NCI-H2196 treated with DMSO at 0.1 percent for 48 hours (cell line): Measurements from ENCODE around the gene CTSA.
"Not testable (repeated sequence)": the region's sequence is repeated elsewhere in the genome, so short reads cannot be mapped to it uniquely, and the experiment has no call there.

Experiments used
- DNase-seq: peaks from one replicate; lab custom pipeline; 2025; ENCODE audit not compliant: unreplicated experiment; lab: John Stamatoyannopoulos, UW

The CTSA gene

GRCh38 chr20:45894797-45895196, 3.7 kb downstream of the CTSA start:
- no peak for DNase-seq

GRCh38 chr20:45896641-45897161, 5.6 kb downstream of the CTSA start:
- DNase-seq = no peak

GRCh38 chr20:45897289-45897688, 6.2 kb downstream of the CTSA start:
- no peak for DNase-seq

GRCh38 chr20:45897692-45898091, 6.6 kb downstream of the CTSA start:
- DNase-seq = no peak

GRCh38 chr20:45898285-45898684, 7.2 kb downstream of the CTSA start:
- no peak for DNase-seq

GRCh38 chr20:45899046-45899835, 8.1 kb downstream of the CTSA start:
- DNase-seq = no peak

GRCh38 chr20:45901332-45901731, 10.2 kb downstream of the CTSA start:
- not testable (repeated sequence) for DNase-seq

GRCh38 chr20:45902199-45902701, 11.1 kb downstream of the CTSA start:
- DNase-seq = no peak

GRCh38 chr20:45904583-45905504, 13.7 kb downstream of the CTSA start:
- no peak for DNase-seq

GRCh38 chr20:45905505-45906079, 14.5 kb downstream of the CTSA start:
- DNase-seq = no peak

GRCh38 chr20:45907219-45907948, 16.2 kb downstream of the CTSA start:
- DNase-seq = no peak

- no peak for DNase-seq
Observed at GRCh38 chr20:45908084-45908483, 16.9 kb downstream of the CTSA start.

GRCh38 chr20:45909336-45909808, 18.2 kb downstream of the CTSA start:
- DNase-seq = no peak

- DNase-seq = no peak
Observed at GRCh38 chr20:45909817-45910669, 18.9 kb downstream of the CTSA start.

- DNase-seq = no peak
Observed at GRCh38 chr20:45910670-45911485, 19.7 kb downstream of the CTSA start.

GRCh38 chr20:45911486-45912343, 20.6 kb downstream of the CTSA start, which contains the start of gene PLTP:
Gene PLTP (minus strand): TSS chr20:45912155. CDS start chr20:45911452, 703 bp downstream.
- DNase-seq = no peak

GRCh38 chr20:45912344-45912682, 21.2 kb downstream of the CTSA start:
- DNase-seq = no peak

GRCh38 chr20:45913116-45913515, 22.0 kb downstream of the CTSA start:
- DNase-seq = no peak
